C4-2B (cell line): ENCODE measurements around the gene ZNF837.
A peak's percentile ranks its signal among the peaks of the same experiment; 100 is the strongest.

Source experiments
- H3K27ac ChIP-seq: fragments of 450-650 bp; 2 replicates; pipeline ENCODE4 v1.5.1; 2017
- ZFX ChIP-seq: fragments of 450-650 bp; IDR thresholded peaks from 2 replicates; pipeline ENCODE4 v1.6.1; 2017
- TF ChIP-seq, protein P1 (sequence below): fragments of 450-650 bp; conservative IDR thresholded peaks from 2 replicates; pipeline ENCODE4 v1.5.1; 2017; ENCODE audit warnings: mild to moderate bottlenecking

Gene ZNF837

DNA sequence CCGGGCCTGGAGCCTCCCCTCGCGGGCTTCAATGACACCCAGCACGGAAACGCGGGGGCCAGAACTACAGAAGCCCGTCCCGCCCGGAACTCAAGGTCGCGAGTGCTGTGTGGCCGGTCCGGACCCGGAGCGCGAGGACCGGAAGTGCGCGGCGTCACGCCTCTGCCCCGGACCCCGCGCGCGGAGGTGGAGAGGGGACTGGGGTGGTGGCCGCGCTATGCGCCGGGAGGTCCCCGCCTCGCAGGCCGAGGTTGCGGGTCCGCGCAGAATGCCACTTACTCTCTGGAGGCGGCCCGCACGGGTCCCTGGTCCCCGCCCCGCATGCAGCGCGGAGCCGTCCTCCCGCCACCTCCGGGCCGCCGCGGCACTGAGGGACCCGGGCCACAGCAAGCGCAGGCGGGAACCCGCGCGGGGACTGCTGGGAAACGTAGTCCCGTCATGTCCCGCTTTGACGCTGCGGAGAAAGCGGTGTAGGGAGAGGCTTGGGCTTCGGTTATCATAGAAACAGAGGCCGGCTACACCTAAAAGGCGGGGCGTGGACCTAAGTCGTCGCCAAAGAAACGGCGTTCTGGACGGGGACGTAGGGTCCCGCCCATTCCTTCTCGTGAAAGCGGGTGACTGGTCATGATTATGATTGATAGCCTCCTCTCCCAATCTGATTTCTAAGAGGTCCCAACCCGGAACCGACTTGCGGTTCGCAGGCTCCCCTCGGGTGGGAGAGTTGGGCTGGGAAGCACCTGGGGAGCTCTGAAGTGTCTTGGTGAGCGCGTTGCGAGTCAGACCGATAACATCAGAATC lies at the start of gene ZNF837:
Gene ZNF837 (minus strand): TSS at position 369 of the 798 bp plus-strand sequence. CDS start 11,698 bp downstream, outside the sequence.
- TF ChIP-seq ZFX: peak; percentile 94
- TF ChIP-seq, protein P1, sequence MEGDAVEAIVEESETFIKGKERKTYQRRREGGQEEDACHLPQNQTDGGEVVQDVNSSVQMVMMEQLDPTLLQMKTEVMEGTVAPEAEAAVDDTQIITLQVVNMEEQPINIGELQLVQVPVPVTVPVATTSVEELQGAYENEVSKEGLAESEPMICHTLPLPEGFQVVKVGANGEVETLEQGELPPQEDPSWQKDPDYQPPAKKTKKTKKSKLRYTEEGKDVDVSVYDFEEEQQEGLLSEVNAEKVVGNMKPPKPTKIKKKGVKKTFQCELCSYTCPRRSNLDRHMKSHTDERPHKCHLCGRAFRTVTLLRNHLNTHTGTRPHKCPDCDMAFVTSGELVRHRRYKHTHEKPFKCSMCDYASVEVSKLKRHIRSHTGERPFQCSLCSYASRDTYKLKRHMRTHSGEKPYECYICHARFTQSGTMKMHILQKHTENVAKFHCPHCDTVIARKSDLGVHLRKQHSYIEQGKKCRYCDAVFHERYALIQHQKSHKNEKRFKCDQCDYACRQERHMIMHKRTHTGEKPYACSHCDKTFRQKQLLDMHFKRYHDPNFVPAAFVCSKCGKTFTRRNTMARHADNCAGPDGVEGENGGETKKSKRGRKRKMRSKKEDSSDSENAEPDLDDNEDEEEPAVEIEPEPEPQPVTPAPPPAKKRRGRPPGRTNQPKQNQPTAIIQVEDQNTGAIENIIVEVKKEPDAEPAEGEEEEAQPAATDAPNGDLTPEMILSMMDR: no peak
- peak within 1 kb of the TSS; percentile 86 for H3K27ac ChIP-seq

DNA sequence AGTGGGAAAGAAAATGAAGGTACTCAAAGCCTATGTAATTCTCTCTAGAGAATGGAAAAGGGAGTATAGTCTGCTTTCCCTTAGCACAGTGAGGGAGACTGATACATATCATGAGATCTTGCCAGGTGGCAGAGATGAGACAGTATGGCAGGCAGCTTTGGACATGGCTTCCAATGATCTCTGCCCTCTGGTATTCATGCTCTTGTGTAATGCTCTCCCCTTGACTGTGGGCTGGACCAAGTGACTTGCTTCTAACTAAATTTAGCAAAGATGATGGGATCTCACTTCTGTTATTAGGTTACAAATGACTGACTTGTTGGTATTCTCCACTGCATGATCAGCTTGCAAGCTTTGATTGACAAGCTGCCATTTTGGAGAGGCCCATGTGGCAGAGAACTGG lies 48.9 kb upstream of the ZNF837 start:
- TF ChIP-seq, protein P1: no peak
- no peak for TF ChIP-seq ZFX
- H3K27ac ChIP-seq: no peak overlapping the region

DNA sequence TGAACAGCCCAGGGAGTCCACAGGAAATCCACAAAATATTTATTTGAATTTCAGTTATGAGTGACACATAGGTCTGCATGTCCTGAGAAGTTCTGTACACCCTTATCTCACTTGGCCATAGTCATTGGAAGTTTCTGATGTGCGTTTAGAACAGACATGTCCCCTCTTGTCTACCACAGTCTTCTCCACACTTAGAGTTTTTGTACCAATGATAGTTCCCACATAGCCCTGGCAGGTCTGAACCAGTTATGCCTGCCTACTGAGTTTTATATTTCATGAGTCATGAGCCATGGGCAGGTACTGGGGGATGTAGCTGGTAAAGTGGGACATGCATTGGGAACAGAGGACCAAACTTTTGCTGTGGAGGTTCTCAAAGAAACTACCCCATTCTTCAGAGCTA lies 47.8 kb upstream of the ZNF837 start:
- no peak overlapping the region for H3K27ac ChIP-seq
- no peak for TF ChIP-seq ZFX
- TF ChIP-seq, protein P1: no peak

DNA sequence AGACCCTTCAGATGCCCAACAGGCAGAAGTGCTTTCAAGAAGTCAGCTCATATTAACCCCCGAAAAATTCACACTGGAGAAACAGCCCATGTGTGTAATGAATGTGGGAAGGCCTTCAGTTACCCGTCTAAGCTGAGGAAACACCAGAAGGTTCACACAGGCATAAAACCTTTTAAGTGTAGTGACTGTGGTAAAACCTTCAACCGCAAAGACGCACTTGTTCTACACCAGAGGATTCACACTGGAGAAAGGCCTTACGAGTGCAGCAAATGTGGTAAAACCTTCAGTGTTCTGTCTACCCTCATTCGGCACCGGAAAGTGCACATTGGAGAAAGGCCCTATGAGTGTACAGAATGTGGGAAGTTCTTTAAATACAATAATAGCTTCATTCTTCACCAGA lies 36.2 kb upstream of the ZNF837 start:
- no peak for TF ChIP-seq ZFX
- no peak overlapping the region for H3K27ac ChIP-seq

DNA sequence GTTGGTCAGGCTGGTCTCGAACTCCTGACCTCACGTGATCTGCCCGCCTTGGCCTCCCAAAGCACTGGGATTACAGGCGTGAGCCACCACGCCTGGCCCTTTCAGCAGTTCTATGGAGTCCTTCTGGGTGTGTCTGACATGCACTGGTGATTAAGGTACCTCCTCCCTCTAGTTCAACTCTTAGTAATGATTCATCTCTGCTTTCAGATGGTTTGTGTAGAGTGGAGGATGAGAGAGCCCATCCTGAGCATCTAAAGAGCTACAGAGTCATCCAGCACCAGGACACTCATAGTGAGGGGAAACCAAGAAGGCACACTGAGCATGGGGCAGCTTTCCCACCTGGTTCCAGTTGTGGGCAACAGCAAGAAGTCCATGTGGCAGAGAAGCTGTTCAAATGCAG lies 35.8 kb upstream of the ZNF837 start:
- no peak for TF ChIP-seq ZFX
- TF ChIP-seq, protein P1: no peak
- H3K27ac ChIP-seq: no peak overlapping the region

DNA sequence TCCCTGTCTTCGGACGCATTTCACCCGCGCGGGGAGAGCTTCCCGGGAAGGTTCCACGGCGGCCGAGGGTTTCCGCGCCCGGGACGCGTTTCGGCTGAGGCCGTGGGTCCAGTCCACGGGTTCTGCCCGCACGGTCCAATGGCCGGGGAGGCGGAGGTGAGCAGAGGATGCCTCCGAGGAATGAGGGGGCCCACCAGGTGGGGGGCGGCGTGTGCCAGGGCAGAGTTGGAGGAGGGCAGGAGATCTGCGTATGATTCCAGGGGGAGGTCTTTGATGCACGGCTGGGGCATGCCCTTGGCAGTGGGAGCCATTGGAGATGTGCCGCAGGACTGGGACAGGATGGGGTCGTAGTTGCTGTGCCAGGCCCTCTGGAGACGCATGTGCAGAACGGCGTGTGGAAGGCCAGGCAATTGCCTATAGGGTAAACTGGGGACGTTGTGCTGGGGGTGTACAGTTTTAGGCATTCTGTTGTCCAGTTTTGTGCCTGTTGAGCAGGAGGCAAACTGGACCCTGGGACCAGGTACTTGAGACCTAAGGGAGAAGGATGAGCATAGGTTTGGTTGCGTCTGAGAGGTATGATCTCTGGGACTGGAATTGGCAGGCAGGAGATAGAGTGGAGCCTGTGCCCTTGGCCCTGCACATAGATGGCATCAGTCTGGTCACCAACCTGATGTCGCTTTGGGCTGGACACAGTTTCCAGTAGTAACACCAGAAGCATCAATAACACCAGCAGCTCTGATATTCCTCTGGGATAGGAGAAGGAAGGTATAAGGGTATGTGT lies 28.4 kb upstream of the ZNF837 start:
- H3K27ac ChIP-seq: peak overlapping the region; percentile 88
- TF ChIP-seq ZFX: peak; percentile 72
- TF ChIP-seq, protein P1: no peak

DNA sequence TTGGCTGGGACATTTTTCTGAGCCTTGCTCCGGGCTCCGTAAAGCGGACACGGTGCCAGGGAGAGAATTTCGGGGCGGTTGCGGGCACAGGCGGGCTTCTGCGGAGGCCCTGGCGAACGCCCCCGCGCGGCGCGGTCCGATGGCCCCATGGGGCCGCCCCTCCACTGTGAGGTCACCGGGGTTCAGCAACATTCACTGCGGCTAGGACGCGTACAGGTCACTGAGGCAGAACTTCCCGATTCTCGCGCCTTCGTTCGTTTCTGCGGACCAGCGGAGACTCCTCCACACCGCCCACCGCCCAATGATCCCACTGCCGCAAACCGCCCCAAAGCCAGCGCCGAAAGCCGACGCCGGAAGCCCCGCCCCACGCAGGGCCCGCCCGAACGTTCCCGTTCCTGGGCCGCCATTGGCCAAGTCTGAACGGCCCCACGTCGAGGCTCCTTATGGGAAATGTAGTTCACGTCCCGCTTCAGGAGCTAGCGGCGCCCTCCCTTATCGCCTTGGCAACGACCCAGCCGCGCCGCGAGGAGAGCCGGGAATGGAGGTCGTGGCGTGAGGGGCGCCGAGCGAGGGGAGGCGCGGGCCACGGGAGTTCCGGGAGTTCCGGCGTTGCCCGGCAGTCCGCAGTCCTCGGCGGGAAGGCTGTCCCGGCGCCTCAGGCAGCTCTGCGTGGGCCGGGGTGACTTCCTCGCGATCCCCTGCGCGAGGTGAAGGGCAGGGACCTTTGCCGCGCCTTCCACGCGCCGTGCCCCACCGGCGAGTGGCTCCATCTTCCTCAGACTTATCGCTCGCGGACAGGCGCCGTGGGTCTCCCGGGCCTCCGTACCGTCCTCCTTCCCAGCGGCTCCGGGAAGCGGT lies 27.6 kb upstream of the ZNF837 start, which contains the start of gene ZNF584:
Gene ZNF584 (plus strand): TSS at position 498 of the 858 bp plus-strand sequence. CDS start 499 bp downstream, outside the sequence.
- H3K27ac ChIP-seq: peak within 1 kb of the TSS; percentile 88
- TF ChIP-seq, protein P1: no peak; the same call in 1 of the 2 replicates
- TF ChIP-seq ZFX: no peak
